ENCODE results near the gene ZDHHC7. TPM values are rescaled to one million over a fixed set of nuclear protein-coding genes. Genes with fewer than 3 reads are reported as not detected.

ZDHHC7 gene
- total and polyA plus RNA-seq, 9 of the 15 experiments (the other 6 are each of a cell fraction or from before 2014, with no cell fraction given) = 1.7 to 49.7 (median 37.4) TPM

DNA sequence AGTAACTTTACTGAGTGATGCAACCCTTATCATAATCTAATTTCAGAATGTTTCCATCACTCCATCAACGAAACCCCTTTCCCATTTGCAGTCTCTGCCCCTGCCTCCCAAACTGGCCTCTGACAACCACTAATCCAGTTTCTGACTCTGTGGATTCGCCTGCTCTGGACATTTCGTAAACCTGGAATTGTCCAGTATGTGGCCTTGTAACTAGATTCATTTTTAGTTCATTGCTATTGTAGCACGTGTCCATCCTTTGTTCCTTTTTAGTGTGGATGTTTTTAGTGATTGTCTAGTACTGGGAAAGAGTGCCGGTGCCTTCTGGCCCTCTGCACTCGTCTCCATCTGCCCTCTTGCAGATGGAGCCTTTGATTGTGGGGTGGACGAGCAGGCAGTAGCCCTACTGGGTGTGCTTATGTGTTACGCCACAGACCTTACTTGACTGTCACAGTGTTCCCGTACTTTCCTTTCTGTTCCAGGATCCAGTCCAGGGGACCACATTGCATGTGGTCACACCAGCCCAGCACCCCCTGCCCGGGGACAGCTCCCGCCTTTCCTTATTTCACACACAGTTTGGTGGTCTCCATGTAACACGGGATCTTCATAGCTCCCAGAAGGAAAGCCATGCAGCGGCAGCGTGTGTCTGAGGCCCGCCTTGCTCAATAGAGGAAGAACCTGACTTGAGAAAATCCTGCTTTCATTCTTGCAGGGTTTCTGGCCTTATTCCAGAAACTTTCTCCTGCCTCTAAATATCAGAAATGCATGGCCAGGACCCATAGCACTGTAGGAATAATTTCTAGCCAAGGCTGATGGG lies 25.1 kb upstream of the ZDHHC7 start:
- Histone ChIP-seq H3K9me3 (replicated peaks; ENCODE audit: control insufficient read depth, insufficient read depth, low read depth, low read length) (no peaks in the 10 kb centered on the region), H3K36me3 (ENCODE audit: control insufficient read depth, insufficient read depth, low read length) (peaks cover 3% of the 10 kb centered on the region; the same call in 1 of the 3 replicates), H3K9ac (ENCODE audit: insufficient read depth in 1 of 2, low read depth in 2 of 2, low read length in 2 of 2) (no peak overlapping the region; a peak in 1 of 4 replicates), H3K4me3 (no peak overlapping the region), H3K79me2 (ENCODE audit: control insufficient read depth, insufficient read depth, low read length) (no peaks in the 10 kb centered on the region), H3K27ac (ENCODE audit: extremely low read depth, low read depth, low read length) (no peak overlapping the region), H4K20me1 (replicated peaks; ENCODE audit: control insufficient read depth, insufficient read depth, low read length) (no peaks in the 10 kb centered on the region), H3K4me2 (ENCODE audit: insufficient read depth, low read length) (no peak overlapping the region), H3K27me3 (ENCODE audit: control insufficient read depth in 2 of 2, insufficient read depth in 2 of 2, low read length in 2 of 2) (no peaks in the 10 kb centered on the region), H3K4me1 (replicated peaks in 1 of 2; ENCODE audit: control insufficient read depth in 2 of 2, insufficient read depth in 2 of 2, low read length in 2 of 2) (peaks cover 6 to 10% of the 10 kb centered on the region in 2 experiments; a peak in 4 of 5 replicates), H2AFZ (ENCODE audit: low read depth, low read length) (no peak overlapping the region), H3K9me1 (ENCODE audit: control insufficient read depth, insufficient read depth, low read length) (peaks cover under 1% of the 10 kb centered on the region)
- in situ Hi-C loops (cut with MboI) = no loop called here
- CTCF ChIA-PET (ENCODE audit: low intra/inter-chr PET ratio) = interaction anchor here (0.7 kb wide), 1 partner anchor 26 kb away, joined by 3 read pairs; no protein-coding TSS in a partner anchor
- ATAC-seq = no peak
- POLR2A ChIA-PET = interaction anchor here (0.6 to 3.2 kb wide), 2 partner anchors 11 to 44 kb away, joined by 3 to 11 read pairs; no protein-coding TSS in a partner anchor
- intact Hi-C loops (cut with micrococcal nuclease) = no loop called here
- peak; percentile 26 for FAIRE-seq
- no peak for DNase-seq (ENCODE audit: extremely low read depth in 1 of 4, low spot score in 3 of 4)
- BruUV-seq (replicated peaks) = no TSS peak
- WGBS (ENCODE audit: insufficient coverage, low coverage, missing lambda C conversion rate) = 66% methylated on average over 15 of the region's 15 CpGs
- TF ChIP-seq MAX (CRISPR knock-in tag; IDR thresholded peaks at IDR 0.05) (peak; percentile 43; the same call in 1 of the 2 replicates), NFIC (IDR thresholded peaks at IDR 0.05) (peak; percentile 68), TAF7 (tag; IDR thresholded peaks at IDR 0.05) (no peak), FOXP1 (CRISPR knock-in tag; IDR thresholded peaks at IDR 0.05) (peak; percentile 34; the same call in 1 of the 2 replicates), HMG20A (CRISPR knock-in tag; conservative IDR thresholded peaks at IDR 0.05) (no peak), ZKSCAN1 (IDR thresholded peaks at IDR 0.05; ENCODE audit: low read depth, low read length) (peak; percentile 91), MXI1 (IDR thresholded peaks at IDR 0.05; ENCODE audit: low read depth, low read length) (no peak), CEBPG (CRISPR knock-in tag; IDR thresholded peaks at IDR 0.05) (no peak), CEBPG (tag; conservative IDR thresholded peaks at IDR 0.05 in 1 of 2, IDR thresholded peaks at IDR 0.05 in 1 of 2) (peak in 1 of 2 experiments; percentile 43; a peak in 2 of 4 replicates)
- TF ChIP-seq, protein P1, sequence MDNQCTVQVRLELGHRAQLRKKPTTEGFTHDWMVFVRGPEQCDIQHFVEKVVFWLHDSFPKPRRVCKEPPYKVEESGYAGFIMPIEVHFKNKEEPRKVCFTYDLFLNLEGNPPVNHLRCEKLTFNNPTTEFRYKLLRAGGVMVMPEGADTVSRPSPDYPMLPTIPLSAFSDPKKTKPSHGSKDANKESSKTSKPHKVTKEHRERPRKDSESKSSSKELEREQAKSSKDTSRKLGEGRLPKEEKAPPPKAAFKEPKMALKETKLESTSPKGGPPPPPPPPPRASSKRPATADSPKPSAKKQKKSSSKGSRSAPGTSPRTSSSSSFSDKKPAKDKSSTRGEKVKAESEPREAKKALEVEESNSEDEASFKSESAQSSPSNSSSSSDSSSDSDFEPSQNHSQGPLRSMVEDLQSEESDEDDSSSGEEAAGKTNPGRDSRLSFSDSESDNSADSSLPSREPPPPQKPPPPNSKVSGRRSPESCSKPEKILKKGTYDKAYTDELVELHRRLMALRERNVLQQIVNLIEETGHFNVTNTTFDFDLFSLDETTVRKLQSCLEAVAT (IDR thresholded peaks at IDR 0.05) = 0 out of 4 replicates have a peak, but pooled peaks of 1 of the 2 experiments have one; percentile 5
- TF ChIP-seq, protein P2, sequence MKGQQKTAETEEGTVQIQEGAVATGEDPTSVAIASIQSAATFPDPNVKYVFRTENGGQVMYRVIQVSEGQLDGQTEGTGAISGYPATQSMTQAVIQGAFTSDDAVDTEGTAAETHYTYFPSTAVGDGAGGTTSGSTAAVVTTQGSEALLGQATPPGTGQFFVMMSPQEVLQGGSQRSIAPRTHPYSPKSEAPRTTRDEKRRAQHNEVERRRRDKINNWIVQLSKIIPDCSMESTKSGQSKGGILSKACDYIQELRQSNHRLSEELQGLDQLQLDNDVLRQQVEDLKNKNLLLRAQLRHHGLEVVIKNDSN (CRISPR knock-in tag; IDR thresholded peaks at IDR 0.05) = 0 out of 2 replicates have a peak, but pooled peaks have one; percentile 21
- TF ChIP-seq, protein P3, sequence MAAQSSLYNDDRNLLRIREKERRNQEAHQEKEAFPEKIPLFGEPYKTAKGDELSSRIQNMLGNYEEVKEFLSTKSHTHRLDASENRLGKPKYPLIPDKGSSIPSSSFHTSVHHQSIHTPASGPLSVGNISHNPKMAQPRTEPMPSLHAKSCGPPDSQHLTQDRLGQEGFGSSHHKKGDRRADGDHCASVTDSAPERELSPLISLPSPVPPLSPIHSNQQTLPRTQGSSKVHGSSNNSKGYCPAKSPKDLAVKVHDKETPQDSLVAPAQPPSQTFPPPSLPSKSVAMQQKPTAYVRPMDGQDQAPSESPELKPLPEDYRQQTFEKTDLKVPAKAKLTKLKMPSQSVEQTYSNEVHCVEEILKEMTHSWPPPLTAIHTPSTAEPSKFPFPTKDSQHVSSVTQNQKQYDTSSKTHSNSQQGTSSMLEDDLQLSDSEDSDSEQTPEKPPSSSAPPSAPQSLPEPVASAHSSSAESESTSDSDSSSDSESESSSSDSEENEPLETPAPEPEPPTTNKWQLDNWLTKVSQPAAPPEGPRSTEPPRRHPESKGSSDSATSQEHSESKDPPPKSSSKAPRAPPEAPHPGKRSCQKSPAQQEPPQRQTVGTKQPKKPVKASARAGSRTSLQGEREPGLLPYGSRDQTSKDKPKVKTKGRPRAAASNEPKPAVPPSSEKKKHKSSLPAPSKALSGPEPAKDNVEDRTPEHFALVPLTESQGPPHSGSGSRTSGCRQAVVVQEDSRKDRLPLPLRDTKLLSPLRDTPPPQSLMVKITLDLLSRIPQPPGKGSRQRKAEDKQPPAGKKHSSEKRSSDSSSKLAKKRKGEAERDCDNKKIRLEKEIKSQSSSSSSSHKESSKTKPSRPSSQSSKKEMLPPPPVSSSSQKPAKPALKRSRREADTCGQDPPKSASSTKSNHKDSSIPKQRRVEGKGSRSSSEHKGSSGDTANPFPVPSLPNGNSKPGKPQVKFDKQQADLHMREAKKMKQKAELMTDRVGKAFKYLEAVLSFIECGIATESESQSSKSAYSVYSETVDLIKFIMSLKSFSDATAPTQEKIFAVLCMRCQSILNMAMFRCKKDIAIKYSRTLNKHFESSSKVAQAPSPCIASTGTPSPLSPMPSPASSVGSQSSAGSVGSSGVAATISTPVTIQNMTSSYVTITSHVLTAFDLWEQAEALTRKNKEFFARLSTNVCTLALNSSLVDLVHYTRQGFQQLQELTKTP (IDR thresholded peaks at IDR 0.05; ENCODE audit: low read depth in 1 of 2, partially characterized antibody in 2 of 2) = no peak
- TF ChIP-seq, protein P4, sequence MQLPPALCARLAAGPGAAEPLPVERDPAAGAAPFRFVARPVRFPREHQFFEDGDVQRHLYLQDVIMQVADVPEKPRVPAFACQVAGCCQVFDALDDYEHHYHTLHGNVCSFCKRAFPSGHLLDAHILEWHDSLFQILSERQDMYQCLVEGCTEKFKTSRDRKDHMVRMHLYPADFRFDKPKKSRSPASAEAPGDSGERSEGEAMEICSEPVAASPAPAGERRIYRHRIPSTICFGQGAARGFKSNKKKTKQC (CRISPR knock-in tag; IDR thresholded peaks at IDR 0.05) = 0 out of 2 replicates have a peak, but pooled peaks have one; percentile 28

All from K562 (cell line).